Measurements from ENCODE around the gene BPIFB3.
"Not testable (repeated sequence)": the region's sequence is repeated elsewhere in the genome, so short reads cannot be mapped to it uniquely, and the experiment has no call there.

The BPIFB3 gene

DNA sequence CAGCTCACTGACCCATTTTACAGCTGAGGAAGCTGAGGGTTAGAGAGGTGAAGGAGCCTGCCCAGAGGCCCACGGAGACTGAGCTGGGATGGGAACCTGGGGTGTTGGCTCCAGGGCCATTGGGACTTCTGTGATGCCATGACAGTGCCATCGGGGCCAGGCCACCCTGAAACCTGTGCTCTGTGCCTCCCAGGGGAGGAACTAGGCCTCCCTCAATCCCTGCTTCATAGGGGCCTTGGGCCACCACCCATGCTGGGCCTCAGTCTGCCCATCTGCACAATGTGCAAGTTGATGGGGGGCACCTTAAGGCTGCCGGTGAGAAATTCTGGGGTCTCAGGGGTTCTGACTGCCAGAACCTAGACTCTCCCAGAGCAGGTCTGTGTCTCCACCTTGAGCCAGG lies 50.6 kb downstream of the BPIFB3 start:
- TF ChIP-seq, protein P1, sequence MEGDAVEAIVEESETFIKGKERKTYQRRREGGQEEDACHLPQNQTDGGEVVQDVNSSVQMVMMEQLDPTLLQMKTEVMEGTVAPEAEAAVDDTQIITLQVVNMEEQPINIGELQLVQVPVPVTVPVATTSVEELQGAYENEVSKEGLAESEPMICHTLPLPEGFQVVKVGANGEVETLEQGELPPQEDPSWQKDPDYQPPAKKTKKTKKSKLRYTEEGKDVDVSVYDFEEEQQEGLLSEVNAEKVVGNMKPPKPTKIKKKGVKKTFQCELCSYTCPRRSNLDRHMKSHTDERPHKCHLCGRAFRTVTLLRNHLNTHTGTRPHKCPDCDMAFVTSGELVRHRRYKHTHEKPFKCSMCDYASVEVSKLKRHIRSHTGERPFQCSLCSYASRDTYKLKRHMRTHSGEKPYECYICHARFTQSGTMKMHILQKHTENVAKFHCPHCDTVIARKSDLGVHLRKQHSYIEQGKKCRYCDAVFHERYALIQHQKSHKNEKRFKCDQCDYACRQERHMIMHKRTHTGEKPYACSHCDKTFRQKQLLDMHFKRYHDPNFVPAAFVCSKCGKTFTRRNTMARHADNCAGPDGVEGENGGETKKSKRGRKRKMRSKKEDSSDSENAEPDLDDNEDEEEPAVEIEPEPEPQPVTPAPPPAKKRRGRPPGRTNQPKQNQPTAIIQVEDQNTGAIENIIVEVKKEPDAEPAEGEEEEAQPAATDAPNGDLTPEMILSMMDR (IDR thresholded peaks at IDR 0.05; ENCODE audit: extremely low read depth, insufficient read depth, missing control alignments) = no peak
- in situ Hi-C loops (cut with MboI; ENCODE audit: low pct_unique_long_range_greater_than_20kb, low sequenced_read_pairs, unreplicated experiment) = no loop called here
- no peak for DNase-seq (ENCODE audit: low spot score)

DNA sequence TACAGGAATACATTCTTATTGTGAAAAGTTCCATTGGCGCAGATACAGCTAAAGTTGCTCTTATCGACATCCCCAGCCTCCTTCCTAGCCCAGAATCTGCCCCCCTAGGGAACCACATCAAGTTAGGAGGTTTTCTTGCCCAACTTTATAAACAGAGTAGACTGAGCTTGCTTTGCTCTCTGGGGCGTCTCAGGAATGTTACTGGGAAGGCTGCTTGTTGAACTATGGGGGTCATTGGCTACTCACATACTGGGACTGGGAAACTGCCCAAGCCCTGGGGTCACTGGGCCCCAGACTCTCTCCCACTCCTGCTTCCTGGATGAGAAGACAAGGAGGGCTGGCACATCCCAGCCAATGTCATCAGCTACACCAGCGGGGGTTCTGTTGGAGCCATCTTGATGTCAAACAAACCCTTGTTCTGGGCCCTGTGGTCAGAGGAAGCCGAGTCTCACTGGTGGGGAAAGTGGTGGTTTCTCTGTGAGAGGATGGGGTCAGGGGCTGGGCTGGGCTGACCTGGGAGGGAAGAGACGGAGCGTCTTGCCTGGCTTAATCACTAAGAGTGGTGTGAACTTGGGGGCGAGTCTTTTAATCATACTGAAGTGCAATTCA lies 51.7 kb downstream of the BPIFB3 start:
- TF ChIP-seq, protein P1 (IDR thresholded peaks at IDR 0.05; ENCODE audit: extremely low read depth, insufficient read depth, missing control alignments) = no peak
- in situ Hi-C loops (cut with MboI; ENCODE audit: low pct_unique_long_range_greater_than_20kb, low sequenced_read_pairs, unreplicated experiment) = no loop called here
- no peak for DNase-seq (ENCODE audit: low spot score)

DNA sequence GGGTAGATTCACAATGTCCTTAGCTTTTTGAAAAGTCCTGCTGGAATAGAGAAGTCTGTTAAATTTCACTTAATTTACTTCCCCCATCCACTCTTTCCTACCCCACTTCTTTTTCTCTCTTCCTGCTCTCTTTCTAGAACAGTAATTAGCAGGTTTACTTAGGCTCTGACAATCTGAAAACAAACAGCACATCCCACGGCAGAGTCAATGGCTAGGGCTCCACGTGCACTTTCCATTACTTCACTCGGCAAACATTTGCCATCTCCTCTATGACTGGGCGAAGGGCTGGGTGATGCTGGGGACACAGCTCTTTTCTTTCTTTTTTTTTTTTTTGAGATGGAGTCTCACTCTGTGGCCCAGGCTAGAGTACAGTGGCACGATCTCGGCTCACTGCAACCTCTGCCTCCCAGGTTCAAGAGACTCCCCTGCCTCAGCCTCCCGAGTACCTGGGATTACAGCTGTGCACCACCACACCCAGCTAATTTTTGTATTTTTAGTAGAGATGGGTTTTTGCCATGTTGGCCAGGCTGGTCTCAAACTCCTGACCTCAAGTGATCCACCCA lies 52.4 kb downstream of the BPIFB3 start:
- DNase-seq (ENCODE audit: low spot score); in situ Hi-C loops (cut with MboI; ENCODE audit: low pct_unique_long_range_greater_than_20kb, low sequenced_read_pairs, unreplicated experiment): not testable (repeated sequence)

DNA sequence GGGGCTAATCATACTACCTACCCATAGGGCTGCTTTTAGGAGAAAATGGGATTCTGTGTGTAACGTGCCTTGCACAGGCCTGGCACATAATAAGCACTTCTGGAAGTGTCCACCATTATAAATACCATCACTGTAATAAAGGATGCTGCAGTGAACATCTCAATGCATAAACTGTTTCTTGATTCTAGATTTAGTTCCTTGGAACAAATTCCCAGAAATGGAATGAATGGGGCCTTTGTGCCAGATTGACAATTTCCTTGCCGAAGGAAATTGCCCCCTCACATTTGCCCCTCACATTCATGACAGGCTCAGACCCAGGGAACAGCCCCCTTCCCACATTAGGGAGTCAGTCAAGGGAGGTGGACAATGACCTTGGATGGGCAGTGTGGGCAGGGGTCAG lies 55.0 kb downstream of the BPIFB3 start:
- TF ChIP-seq, protein P1 (IDR thresholded peaks at IDR 0.05; ENCODE audit: extremely low read depth, insufficient read depth, missing control alignments) = no peak
- DNase-seq (ENCODE audit: low spot score) = no peak
- in situ Hi-C loops (cut with MboI; ENCODE audit: low pct_unique_long_range_greater_than_20kb, low sequenced_read_pairs, unreplicated experiment) = no loop called here

DNA sequence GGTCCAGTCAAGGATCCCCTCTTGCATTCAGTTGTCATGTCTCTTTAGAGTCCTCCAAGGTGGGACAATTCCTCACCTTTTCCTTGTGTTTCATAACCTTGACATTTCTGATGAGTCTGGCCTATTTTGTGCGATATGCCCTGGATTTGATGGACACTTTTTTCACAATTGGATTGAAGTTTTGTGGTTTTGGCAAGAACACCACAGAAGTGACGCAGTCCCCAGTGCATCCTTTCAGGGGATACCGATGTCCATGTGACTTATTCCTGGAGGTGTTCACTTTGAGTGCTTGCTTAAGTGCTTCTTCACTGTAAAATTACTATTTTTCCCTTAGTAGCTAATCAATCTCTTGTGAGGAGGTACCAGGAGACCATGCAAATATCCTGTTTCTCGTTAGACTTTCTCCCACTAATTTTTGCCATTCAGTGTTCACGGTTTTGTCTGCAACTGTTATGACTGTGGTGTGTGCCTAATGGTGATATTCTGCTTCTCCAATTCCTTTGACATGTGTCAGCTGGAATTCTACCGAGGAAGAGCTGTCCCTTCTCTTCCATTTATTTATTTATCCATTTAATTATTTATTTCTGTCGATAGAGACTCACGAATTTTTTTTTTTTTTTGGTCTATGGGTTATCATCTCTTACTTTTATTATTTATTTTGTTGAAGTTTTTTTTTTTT lies 56.6 kb downstream of the BPIFB3 start:
- in situ Hi-C loops (cut with MboI; ENCODE audit: low pct_unique_long_range_greater_than_20kb, low sequenced_read_pairs, unreplicated experiment) = no loop called here
- no peak for DNase-seq (ENCODE audit: low spot score)
- TF ChIP-seq, protein P1 (IDR thresholded peaks at IDR 0.05; ENCODE audit: extremely low read depth, insufficient read depth, missing control alignments) = no peak

DNA sequence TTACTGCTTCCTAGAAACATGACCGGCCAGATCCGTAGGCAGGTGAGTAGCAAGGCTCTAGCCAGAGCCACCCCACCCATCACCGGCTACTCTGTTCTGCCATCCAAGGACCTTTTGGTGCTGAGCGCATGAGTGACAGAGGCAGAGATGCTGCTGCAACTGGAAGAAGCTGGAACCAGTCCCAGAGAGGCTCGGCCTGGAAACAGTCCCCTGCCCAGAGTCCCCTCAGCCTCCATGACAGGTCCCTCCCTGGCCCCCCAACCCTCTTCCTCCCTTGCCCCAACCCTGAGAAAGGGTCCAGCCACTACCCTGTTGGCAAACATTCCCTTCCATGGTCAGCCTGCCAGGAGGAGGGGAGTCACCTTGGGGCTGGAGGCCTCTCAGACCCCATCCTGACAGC lies 57.6 kb downstream of the BPIFB3 start:
- TF ChIP-seq, protein P1 (IDR thresholded peaks at IDR 0.05; ENCODE audit: extremely low read depth, insufficient read depth, missing control alignments) = no peak
- in situ Hi-C loops (cut with MboI; ENCODE audit: low pct_unique_long_range_greater_than_20kb, low sequenced_read_pairs, unreplicated experiment) = no loop called here
- no peak for DNase-seq (ENCODE audit: low spot score)

Data from GM13977 (cell line).